ENCODE measurements around the gene GJA4.

GJA4 gene

DNA sequence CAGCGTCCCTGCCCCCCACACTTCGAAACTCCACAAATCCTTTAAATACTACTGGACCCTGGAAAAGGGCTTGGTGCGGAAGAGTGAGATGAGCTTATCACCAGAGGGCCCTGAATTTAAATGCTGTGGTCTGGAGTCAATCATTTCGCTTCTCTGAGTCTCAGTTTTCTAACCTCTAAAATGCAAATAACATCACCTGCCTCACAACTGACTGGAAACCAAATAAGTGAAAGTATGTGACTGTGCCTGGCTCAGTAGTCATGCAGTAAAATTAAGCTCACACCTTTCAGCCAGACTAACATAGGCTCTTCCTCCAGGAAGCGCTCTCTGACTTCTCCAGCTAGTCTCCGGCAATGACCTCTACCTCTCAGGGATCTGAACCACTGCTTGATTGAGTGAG lies 4.2 kb downstream of the GJA4 start:
- TF ChIP-seq, protein P1, sequence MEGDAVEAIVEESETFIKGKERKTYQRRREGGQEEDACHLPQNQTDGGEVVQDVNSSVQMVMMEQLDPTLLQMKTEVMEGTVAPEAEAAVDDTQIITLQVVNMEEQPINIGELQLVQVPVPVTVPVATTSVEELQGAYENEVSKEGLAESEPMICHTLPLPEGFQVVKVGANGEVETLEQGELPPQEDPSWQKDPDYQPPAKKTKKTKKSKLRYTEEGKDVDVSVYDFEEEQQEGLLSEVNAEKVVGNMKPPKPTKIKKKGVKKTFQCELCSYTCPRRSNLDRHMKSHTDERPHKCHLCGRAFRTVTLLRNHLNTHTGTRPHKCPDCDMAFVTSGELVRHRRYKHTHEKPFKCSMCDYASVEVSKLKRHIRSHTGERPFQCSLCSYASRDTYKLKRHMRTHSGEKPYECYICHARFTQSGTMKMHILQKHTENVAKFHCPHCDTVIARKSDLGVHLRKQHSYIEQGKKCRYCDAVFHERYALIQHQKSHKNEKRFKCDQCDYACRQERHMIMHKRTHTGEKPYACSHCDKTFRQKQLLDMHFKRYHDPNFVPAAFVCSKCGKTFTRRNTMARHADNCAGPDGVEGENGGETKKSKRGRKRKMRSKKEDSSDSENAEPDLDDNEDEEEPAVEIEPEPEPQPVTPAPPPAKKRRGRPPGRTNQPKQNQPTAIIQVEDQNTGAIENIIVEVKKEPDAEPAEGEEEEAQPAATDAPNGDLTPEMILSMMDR (IDR thresholded peaks at IDR 0.05) = no peak

DNA sequence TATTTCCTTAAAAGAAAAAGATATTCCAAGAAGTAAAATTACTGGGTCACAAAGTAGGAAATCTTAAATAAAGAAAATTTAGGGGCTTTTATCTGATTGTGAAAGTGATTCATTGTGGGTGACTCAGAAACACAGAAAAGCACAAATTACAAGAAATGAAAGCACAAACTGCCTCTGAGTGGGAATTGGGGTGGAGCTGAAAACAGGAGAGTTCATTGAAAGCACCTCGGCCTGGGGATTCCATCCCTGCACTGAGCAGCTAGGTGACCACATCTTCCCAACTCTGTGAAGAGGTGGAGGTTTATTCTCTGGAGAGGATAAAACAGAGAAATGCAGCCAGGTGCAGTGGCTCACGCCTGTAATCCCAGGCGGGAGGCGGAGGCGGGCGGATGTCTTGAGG lies 7.4 kb downstream of the GJA4 start:
- TF ChIP-seq, protein P1 (IDR thresholded peaks at IDR 0.05) = no peak

DNA sequence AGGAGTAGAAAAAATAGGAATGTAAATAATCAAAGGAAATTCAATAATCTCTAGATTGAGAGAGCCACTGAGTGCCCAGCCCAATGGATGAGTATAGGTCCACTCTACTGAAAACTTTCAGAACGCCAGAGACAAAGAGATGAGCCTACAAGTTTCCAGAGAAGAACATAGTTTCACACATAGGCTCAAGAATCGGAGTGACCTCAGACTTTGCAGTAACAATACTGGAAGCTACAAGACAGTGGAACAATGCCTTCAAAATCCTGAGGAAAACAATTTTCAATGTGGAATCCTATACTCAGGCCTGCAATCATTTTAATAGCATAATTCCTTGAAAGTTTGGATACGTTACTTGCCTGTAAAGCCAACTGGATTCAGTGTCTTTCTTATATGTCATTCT lies 11.0 kb downstream of the GJA4 start:
- TF ChIP-seq, protein P1 (IDR thresholded peaks at IDR 0.05) = no peak

DNA sequence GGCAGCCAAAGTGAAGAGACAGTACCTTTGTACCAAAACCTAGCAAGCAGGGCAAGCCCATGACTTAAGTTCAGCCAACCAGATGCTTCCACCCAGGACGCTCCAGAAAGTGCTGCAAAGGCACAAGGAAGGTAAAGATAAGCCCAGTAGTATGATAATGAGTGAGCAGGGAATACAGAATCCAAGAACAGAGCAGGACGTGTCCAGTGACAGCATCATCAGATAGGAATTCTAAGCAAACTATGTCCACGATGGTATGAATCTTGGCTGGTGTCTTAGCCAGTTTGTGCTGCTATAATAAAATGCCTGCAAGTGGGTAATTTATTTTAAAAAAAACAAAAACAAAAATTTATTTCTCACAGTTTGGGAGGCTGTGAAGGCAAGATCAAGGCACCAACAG lies 13.6 kb downstream of the GJA4 start:
- TF ChIP-seq, protein P1 (IDR thresholded peaks at IDR 0.05) = no peak

DNA sequence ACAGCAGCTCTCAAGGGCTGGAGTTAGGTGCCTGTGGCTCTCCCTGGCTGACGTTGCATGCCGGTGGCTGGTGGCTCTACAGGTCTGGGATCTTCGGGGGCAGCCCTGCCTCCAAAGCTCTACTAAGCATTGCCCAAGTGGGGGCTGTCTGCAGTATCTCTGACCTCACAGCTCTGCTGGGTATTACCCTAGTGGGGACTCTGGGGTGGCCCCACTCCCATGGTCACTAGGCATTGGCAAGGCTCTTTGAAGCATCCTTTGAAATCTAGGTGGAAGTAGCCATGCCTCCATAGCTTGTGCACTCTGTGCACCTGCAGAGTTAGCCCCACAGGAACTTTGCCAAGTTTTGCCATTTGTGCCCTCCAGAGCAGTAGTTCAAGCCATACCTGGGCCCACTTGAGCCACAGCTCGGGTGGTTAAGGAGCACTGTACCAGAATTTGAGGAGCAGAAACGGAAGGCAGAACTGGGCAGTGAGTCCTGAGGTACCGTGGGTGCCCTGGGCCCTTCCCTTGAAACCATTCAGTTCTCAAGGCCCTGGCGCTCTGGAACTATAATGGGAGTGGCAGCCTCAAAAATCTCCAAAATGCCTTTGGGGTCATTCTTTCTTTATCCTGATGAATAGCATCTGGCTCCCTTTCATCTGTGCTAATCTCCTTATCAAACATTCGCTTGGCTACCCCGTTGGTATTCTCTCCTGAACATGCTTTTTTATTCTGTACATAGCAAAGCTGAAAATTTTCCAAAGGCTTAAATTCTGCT lies 15.4 kb downstream of the GJA4 start:
- TF ChIP-seq, protein P1 (IDR thresholded peaks at IDR 0.05) = no peak

DNA sequence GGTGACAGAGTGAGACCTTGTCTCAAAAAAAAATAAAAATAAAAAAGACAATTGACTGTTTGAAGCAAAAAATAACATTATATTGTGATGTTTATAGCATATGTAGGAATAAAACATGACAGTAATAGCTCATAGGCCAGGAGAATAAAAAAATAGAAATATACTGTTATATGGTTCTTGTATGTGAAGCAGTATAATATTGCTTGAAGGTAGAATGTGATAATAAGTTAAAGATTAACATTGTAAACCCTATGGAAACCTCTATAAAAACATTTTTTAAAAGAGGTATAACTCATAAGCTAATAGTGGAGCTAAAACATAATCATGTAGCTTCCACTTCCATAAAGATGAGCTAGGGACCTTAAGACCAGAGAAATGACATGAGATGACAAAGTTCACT lies 23.5 kb downstream of the GJA4 start:
- TF ChIP-seq, protein P1 (IDR thresholded peaks at IDR 0.05) = no peak

DNA sequence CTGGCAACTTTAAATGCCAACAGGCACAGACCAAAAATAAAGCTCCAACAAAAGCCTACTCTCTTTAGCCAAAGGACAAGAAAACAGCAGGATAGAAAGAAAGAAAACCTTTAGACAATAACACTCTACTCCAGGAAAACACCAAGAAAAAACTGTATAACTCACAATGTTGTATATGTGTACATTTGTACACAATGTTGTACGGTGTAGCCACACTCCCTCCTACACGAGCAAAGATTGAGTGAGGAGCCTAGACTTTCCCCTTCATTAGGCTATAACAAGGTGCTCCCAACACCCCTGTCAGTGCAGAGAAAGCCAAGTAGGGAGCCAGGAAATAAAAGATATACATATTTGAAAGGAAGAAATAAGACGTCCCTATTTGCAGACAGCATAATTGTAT lies 24.0 kb downstream of the GJA4 start:
- TF ChIP-seq, protein P1 (IDR thresholded peaks at IDR 0.05) = no peak

DNA sequence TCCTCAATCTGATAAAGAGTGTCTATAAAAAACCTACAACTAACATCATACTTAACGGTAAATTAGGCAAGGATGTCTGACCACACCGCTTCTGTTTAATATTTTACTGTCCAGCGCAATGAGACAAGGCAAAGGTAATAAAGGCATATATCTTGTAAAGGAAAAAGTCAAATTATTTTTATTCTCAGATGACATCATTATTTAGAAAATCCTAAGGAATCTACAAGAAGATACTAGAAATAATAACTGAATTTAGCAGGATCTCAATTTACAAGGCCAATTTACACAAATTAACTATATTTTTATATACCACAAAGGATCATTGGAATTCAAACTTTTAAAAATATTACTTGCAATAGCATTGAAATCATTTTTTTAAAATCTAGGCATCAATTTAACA lies 29.4 kb downstream of the GJA4 start:
- TF ChIP-seq, protein P1 (IDR thresholded peaks at IDR 0.05) = no peak

All from LNCAP (cell line).